Peyer's patch (tissue), 4 donors: ENCODE results near the gene GPR65. TPM values are rescaled to one million over a fixed set of nuclear protein-coding genes. Genes with fewer than 3 reads are reported as not detected.

Experiments used
- DNase-seq, 3 donors: peaks; one replicate each; pipeline ENCODE4 v3.0.0-alpha.2; 2017 to 2019
- H3K27ac ChIP-seq, 4 donors: fragments of 200-600 bp; sonication (generic); one replicate each; pipeline ENCODE4 v1.5.1; 2016 to 2019
- H3K27me3 ChIP-seq, 2 donors: fragments of 200-600 bp; sonication (generic); one replicate each; pipeline ENCODE4 v1.5.1; 2019
- H3K36me3 ChIP-seq, 3 donors: fragments of 200-600 bp; sonication (generic); one replicate each; pipeline ENCODE4 v1.5.1; 2016 to 2019
- H3K4me1 ChIP-seq, 4 donors: fragments of 200-600 bp; sonication (generic); one replicate each; pipeline ENCODE4 v1.5.1; 2016 to 2019
- H3K4me3 ChIP-seq, 4 donors: fragments of 200-600 bp; sonication (generic); 1 replicate in 3 of 4; 2 replicates in 1 of 4; pipeline ENCODE4 v1.5.1; 2016 to 2019; ENCODE audit warnings: mild to moderate bottlenecking in 1 of 4
- H3K9me3 ChIP-seq, 4 donors: fragments of 200-600 bp; sonication (generic); one replicate each; pipeline ENCODE4 v1.5.1; 2016 to 2019; ENCODE audit warnings: mild to moderate bottlenecking in 1 of 4
- CTCF ChIP-seq, 6 experiments: fragments of 450-650 bp in 4 of 6; fragments of 200-600 bp in 2 of 6; sonication (generic) in 1 of 6; IDR thresholded peaks; one replicate each; pipeline ENCODE4 v1.5.1; 2017 to 2019; ENCODE audit warnings: antibody characterized with exemption in 6 of 6, mild to moderate bottlenecking in 3 of 6, moderate library complexity in 1 of 6
- POLR2A ChIP-seq, 2 donors: fragments of 450-650 bp; IDR thresholded peaks; one replicate each; pipeline ENCODE4 v1.5.1; 2017; ENCODE audit warnings: antibody characterized with exemption in 2 of 2, mild to moderate bottlenecking in 2 of 2, moderate library complexity in 2 of 2
- total RNA-seq, 4 donors: library from RNA; depleted of rRNA; stranded (reverse); fragments of >200 nt; gene quantifications; one replicate each; pipeline ENCODE4 v1.1.0, GENCODE V29; 2016

Gene GPR65
- total RNA-seq, 4 donors from 2014 or later: 0.76 to 1.7 (median 1.2) TPM

GRCh38 chr14:88040146-88040545, 35.2 kb downstream of the GPR65 start:
- no peaks in the 10 kb centered on the region for H3K27me3 ChIP-seq
- H3K9me3 ChIP-seq: no peaks in the 10 kb centered on the region
- H3K4me3 ChIP-seq: no peak overlapping the region
- DNase-seq: no peak
- no peaks in the 10 kb centered on the region for H3K36me3 ChIP-seq
- TF ChIP-seq POLR2A (IDR thresholded peaks at IDR 0.05) (no peak), CTCF (IDR thresholded peaks at IDR 0.05) (no peak)
- H3K4me1 ChIP-seq: peaks cover 0 to 4% (median 0%) of the 10 kb centered on the region in 4 donors
- no peak overlapping the region for H3K27ac ChIP-seq

- Histone ChIP-seq H3K4me3 (no peak overlapping the region), H3K27me3 (no peaks in the 10 kb centered on the region), H3K4me1 (peaks cover 0 to 5% (median 0%) of the 10 kb centered on the region in 4 donors), H3K27ac (peak overlapping the region in 1 of 4 donors; percentile 75), H3K36me3 (no peaks in the 10 kb centered on the region), H3K9me3 (no peaks in the 10 kb centered on the region)
- DNase-seq: peak in 1 of 3 donors; percentile 60
- TF ChIP-seq CTCF (IDR thresholded peaks at IDR 0.05): no peak
Observed at GRCh38 chr14:88043529-88044443, 38.9 kb downstream of the GPR65 start.

- H3K4me1 ChIP-seq: peaks cover 0 to 5% (median 0%) of the 10 kb centered on the region in 4 donors
- peak overlapping the region in 2 of 4 donors; percentile 40 to 75 for H3K27ac ChIP-seq
- no peaks in the 10 kb centered on the region for H3K9me3 ChIP-seq
- H3K4me3 ChIP-seq: no peak overlapping the region
- H3K27me3 ChIP-seq: no peaks in the 10 kb centered on the region
- H3K36me3 ChIP-seq: no peaks in the 10 kb centered on the region
- TF ChIP-seq POLR2A (IDR thresholded peaks at IDR 0.05): no peak
- no peak for TF ChIP-seq CTCF (IDR thresholded peaks at IDR 0.05)
- no peak for DNase-seq
Observed at GRCh38 chr14:88044444-88044758, 39.5 kb downstream of the GPR65 start.

- H3K27ac ChIP-seq: peak overlapping the region in 2 of 4 donors; percentile 40 to 75
- DNase-seq: no peak
Observed at GRCh38 chr14:88044776-88045446, 40.0 kb downstream of the GPR65 start.

GRCh38 chr14:88045705-88046104, 40.8 kb downstream of the GPR65 start:
- TF ChIP-seq CTCF (IDR thresholded peaks at IDR 0.05) (no peak), POLR2A (IDR thresholded peaks at IDR 0.05) (no peak)
- Histone ChIP-seq H3K27me3 (no peaks in the 10 kb centered on the region), H3K9me3 (no peaks in the 10 kb centered on the region), H3K4me1 (peaks cover 0 to 5% (median 0%) of the 10 kb centered on the region in 4 donors), H3K27ac (peak overlapping the region in 1 of 4 donors; percentile 75), H3K36me3 (no peaks in the 10 kb centered on the region), H3K4me3 (no peak overlapping the region)
- no peak for DNase-seq

More at GRCh38 chr14:88044776-88045446, 40.0 kb downstream of the GPR65 start:
- no peaks in the 10 kb centered on the region for H3K36me3 ChIP-seq
- H3K9me3 ChIP-seq: no peaks in the 10 kb centered on the region
- no peak overlapping the region for H3K4me3 ChIP-seq
- no peak for TF ChIP-seq POLR2A (IDR thresholded peaks at IDR 0.05)
- no peak for TF ChIP-seq CTCF (IDR thresholded peaks at IDR 0.05)
- no peaks in the 10 kb centered on the region for H3K27me3 ChIP-seq
- peaks cover 0 to 5% (median 0%) of the 10 kb centered on the region in 4 donors for H3K4me1 ChIP-seq
